Muscle layer of duodenum (tissue), 2 donors: ENCODE results near the gene PCNX1.

Experiments used
- H3K27ac ChIP-seq: one replicate; pipeline ENCODE4 v1.7.0; 2013; ENCODE audit warnings: mild to moderate bottlenecking, low read length
- H3K27me3 ChIP-seq: one replicate; pipeline ENCODE4 v1.7.0; 2013; ENCODE audit warnings: low read depth, mild to moderate bottlenecking, control low read depth, low read length
- H3K36me3 ChIP-seq, 2 donors: one replicate each; pipeline ENCODE4 v1.7.0; 2013; ENCODE audit warnings: low read length in 2 of 2, control low read depth in 1 of 2, mild to moderate bottlenecking in 1 of 2; ENCODE audit not compliant: insufficient read depth in 2 of 2, control insufficient read depth in 1 of 2
- H3K4me1 ChIP-seq, 2 donors: one replicate each; pipeline ENCODE4 v1.7.0; 2013; ENCODE audit warnings: low read length in 2 of 2, mild to moderate bottlenecking in 2 of 2, control low read depth in 1 of 2, moderate library complexity in 1 of 2; ENCODE audit not compliant: insufficient read depth in 2 of 2, control insufficient read depth in 1 of 2
- H3K4me3 ChIP-seq, 2 donors: one replicate each; pipeline ENCODE4 v1.7.0; 2013; ENCODE audit warnings: low read length in 2 of 2, low read depth in 1 of 2, mild to moderate bottlenecking in 1 of 2
- H3K9me3 ChIP-seq, 2 donors: one replicate each; pipeline ENCODE4 v1.7.0; 2013; ENCODE audit warnings: low read length in 2 of 2, control low read depth in 1 of 2, mild to moderate bottlenecking in 1 of 2; ENCODE audit not compliant: control insufficient read depth in 1 of 2
- donor health status: healthy.

Gene PCNX1

GRCh38 chr14:71135496-71135895 is 228.2 kb downstream of the PCNX1 start:
- Histone ChIP-seq H3K9me3 (no peaks in the 10 kb centered on the region), H3K27me3 (no peaks in the 10 kb centered on the region), H3K4me3 (no peak overlapping the region), H3K4me1 (no peaks in the 10 kb centered on the region), H3K36me3 (no peaks in the 10 kb centered on the region), H3K27ac (no peak overlapping the region)

DNA sequence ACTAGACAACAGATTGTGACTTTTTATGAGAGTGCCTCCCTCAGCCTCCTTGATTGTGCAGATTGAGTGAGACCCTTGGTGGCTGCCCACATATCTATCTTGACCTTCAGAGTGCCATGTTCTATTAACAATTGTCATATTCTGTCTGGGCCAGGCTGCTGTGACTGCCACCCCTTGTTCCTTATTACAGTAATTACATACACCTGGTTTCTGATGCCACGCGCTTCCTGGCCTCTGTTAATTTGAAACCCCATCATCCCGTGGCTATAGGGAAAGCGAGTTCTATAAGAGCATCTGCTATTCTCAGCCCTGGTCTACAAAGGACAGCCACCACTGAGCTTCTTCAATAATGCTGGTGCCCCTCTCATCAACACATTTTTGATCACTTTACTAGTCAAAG is 228.7 kb downstream of the PCNX1 start:
- H3K36me3 ChIP-seq, result no peaks in the 10 kb centered on the region
- H3K4me1 ChIP-seq, result no peaks in the 10 kb centered on the region
- no peak overlapping the region for H3K4me3 ChIP-seq
- no peak overlapping the region for H3K27ac ChIP-seq
- no peaks in the 10 kb centered on the region for H3K27me3 ChIP-seq
- no peaks in the 10 kb centered on the region for H3K9me3 ChIP-seq

- Histone ChIP-seq H3K27ac (no peak overlapping the region), H3K36me3 (no peaks in the 10 kb centered on the region), H3K9me3 (no peaks in the 10 kb centered on the region), H3K4me3 (no peak overlapping the region), H3K4me1 (no peaks in the 10 kb centered on the region), H3K27me3 (no peaks in the 10 kb centered on the region)
Observed at GRCh38 chr14:71136386-71137060, 229.3 kb downstream of the PCNX1 start.

DNA sequence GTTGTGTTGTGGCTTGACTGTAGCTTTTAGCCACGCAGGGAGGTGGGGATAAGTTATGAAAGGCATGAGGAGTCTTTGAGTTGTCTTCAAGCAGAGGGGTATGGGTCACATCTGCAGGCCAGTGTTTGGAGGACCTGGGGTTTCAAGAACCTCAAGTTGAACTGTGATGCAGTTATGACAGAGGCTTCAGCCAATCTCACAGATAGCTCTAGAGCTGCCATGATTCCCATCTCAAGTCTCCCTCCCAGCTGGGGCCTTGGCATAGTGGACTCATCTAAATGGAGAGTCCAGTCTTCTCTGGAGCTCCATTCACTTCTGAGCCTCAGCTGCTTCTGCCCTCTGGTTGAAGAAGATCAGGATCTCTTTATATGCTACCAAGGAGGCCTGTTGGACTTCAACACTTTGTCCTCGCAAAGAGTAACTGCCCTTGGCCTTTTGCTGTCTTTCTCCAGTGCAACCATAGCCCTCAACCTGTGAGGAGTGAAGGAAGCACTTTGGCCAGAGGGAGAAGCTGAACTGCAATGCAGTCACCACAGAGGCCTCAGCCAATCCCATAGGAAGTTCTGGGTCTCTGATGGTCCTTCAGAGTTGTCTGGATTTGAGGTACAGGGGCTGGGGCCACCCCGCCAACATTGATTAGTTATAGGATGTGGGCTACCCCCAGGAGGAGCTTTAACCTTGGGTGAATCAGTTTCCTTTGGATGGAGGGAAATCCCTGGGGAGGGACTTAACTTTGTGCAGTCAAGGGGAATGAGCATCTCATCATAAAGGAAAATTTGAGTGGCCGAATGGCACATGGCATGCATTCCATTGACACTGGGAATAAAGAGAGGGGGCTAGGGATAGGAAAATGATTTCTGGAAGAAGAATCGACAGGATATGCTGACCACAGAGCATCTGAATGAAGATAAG is 230.5 kb downstream of the PCNX1 start:
- no peak overlapping the region for H3K27ac ChIP-seq
- no peaks in the 10 kb centered on the region for H3K9me3 ChIP-seq
- H3K4me3 ChIP-seq, result no peak overlapping the region
- no peaks in the 10 kb centered on the region for H3K27me3 ChIP-seq
- no peaks in the 10 kb centered on the region for H3K36me3 ChIP-seq
- H3K4me1 ChIP-seq, result no peaks in the 10 kb centered on the region

GRCh38 chr14:71138448-71139293 is 231.4 kb downstream of the PCNX1 start:
- no peaks in the 10 kb centered on the region for H3K9me3 ChIP-seq
- H3K4me3 ChIP-seq, result peak overlapping the region in 1 of 2 donors; percentile 34
- no peaks in the 10 kb centered on the region for H3K27me3 ChIP-seq
- no peak overlapping the region for H3K27ac ChIP-seq
- H3K36me3 ChIP-seq, result no peaks in the 10 kb centered on the region
- H3K4me1 ChIP-seq, result peaks cover 0 to 4% of the 10 kb centered on the region in 2 donors

- Histone ChIP-seq H3K36me3 (no peaks in the 10 kb centered on the region), H3K4me3 (peak overlapping the region in 1 of 2 donors; percentile 34), H3K9me3 (no peaks in the 10 kb centered on the region), H3K27me3 (no peaks in the 10 kb centered on the region), H3K4me1 (peaks cover 0 to 5% of the 10 kb centered on the region in 2 donors), H3K27ac (no peak overlapping the region)
Observed at GRCh38 chr14:71139294-71139946, 232.2 kb downstream of the PCNX1 start.

DNA sequence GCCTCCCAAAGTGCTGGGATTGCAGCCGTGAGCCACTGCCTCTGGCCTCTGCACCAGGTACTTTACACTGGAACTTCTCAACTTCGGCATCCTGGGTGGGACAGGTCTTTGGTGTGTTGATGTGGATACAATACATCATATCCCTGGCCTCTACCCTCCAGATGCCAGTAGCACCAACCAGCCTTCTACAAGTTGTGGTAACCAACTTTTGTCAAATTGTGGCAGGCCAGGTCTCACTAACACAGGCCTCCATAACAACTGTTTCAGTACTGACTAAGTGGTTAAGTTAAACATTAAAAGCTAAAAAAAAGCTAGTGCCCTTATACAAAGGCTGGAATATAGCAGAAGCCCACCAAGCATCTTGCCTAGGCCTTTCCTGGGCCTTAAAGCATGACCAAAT is 232.9 kb downstream of the PCNX1 start:
- Histone ChIP-seq H3K36me3 (no peaks in the 10 kb centered on the region), H3K4me1 (peaks cover 0 to 5% of the 10 kb centered on the region in 2 donors), H3K27ac (no peak overlapping the region), H3K4me3 (no peak overlapping the region), H3K9me3 (no peaks in the 10 kb centered on the region), H3K27me3 (no peaks in the 10 kb centered on the region)

GRCh38 chr14:71141701-71142374 is 234.6 kb downstream of the PCNX1 start:
- Histone ChIP-seq H3K4me1 (peaks cover 0 to 5% of the 10 kb centered on the region in 2 donors), H3K9me3 (no peaks in the 10 kb centered on the region), H3K27me3 (no peaks in the 10 kb centered on the region), H3K36me3 (no peaks in the 10 kb centered on the region), H3K27ac (no peak overlapping the region), H3K4me3 (no peak overlapping the region)

DNA sequence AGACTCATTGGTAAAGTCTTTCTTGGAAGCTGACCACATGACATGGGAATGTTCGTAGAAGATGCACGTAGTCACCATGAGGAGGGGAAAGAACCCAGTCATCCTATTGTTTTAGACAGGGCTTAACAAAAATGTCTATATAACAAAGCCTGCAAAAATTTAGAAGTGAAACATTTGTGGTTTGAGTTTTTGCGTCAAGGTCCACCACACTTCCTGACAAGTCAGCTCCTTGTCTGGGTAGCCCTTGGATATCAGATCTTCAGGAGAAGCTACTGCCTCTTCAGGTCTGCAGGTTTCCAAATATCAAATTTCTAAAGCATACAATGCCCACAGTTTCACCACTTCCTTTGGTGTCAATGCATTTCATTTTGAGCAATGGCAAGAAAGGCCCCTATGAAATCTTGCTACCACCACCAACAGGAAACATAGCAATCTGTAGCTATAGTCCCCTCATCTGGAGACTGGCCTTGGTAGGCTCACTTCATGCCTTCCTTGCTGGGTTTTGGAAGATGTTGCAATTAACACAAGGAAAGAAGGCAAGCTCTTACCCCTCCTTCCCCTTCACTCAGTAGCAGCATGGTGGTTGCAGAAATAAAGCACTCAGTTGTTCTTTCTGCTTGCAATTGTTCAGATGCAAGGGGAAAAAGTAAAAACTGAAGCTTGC is 235.2 kb downstream of the PCNX1 start:
- H3K4me3 ChIP-seq, result no peak overlapping the region
- peaks cover 0 to 5% of the 10 kb centered on the region in 2 donors for H3K4me1 ChIP-seq
- no peaks in the 10 kb centered on the region for H3K27me3 ChIP-seq
- peak overlapping the region; percentile 25 for H3K27ac ChIP-seq
- no peaks in the 10 kb centered on the region for H3K9me3 ChIP-seq
- no peaks in the 10 kb centered on the region for H3K36me3 ChIP-seq
